ENCODE results near the gene PPWD1.
A peak's percentile ranks its signal among the peaks of the same experiment; 100 is the strongest.

Gene PPWD1

DNA sequence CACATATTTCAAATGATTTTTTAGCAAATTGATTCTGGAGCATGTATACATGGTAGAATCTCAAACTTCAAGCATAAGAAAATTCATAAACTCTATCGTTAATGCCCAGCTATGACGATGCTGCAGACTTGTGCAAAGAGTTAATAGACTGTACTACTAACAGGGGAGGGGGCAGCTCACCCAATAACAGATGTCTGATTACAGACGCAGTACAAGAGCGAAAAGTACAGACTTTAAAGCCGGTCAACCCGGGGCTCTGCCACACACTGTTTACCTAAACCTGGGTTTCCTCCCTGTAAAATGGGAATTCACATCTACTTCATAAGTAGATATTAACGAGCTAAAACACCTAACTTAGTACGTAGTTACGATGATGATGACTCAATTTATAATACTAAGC is 60.4 kb downstream of the PPWD1 start:
- TF ChIP-seq, protein P1, sequence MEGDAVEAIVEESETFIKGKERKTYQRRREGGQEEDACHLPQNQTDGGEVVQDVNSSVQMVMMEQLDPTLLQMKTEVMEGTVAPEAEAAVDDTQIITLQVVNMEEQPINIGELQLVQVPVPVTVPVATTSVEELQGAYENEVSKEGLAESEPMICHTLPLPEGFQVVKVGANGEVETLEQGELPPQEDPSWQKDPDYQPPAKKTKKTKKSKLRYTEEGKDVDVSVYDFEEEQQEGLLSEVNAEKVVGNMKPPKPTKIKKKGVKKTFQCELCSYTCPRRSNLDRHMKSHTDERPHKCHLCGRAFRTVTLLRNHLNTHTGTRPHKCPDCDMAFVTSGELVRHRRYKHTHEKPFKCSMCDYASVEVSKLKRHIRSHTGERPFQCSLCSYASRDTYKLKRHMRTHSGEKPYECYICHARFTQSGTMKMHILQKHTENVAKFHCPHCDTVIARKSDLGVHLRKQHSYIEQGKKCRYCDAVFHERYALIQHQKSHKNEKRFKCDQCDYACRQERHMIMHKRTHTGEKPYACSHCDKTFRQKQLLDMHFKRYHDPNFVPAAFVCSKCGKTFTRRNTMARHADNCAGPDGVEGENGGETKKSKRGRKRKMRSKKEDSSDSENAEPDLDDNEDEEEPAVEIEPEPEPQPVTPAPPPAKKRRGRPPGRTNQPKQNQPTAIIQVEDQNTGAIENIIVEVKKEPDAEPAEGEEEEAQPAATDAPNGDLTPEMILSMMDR (conservative IDR thresholded peaks at IDR 0.05) = no peak
- H3K27ac ChIP-seq = peak overlapping the region; percentile 84

DNA sequence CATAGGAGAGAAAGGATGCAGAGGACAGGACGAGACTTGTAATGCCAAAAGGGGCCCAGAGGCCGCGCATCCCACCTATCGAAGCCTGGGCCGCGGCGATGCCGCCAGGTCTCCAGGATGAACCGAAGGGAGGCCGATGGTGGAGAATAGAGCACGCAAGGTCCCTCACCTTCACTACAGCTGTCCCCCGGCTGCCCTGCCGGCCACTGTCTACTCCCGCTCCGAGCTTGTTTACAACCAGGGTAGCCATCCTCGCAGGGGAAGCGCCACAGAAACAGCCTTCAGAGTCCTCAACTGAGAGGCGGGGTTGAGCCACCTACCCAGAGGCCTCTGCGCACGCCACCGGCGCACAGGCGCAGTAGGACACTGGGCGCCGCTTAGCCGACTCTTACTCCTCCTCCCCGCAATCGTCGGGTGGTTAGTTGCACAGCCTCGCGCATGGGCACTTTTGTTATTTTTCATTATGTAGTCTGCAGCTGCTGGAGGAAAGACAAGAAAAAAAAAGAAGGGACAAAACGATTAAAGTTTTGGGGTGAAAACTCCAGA is 61.0 kb downstream of the PPWD1 start, which contains the start of gene TRIM23:
Gene TRIM23 (minus strand): TSS at position 309 of the 546 bp plus-strand sequence. CDS start 59 bp downstream, at position 250.
- TF ChIP-seq, protein P1 (conservative IDR thresholded peaks at IDR 0.05) = no peak
- H3K27ac ChIP-seq = peak within 1 kb of the TSS; percentile 84

DNA sequence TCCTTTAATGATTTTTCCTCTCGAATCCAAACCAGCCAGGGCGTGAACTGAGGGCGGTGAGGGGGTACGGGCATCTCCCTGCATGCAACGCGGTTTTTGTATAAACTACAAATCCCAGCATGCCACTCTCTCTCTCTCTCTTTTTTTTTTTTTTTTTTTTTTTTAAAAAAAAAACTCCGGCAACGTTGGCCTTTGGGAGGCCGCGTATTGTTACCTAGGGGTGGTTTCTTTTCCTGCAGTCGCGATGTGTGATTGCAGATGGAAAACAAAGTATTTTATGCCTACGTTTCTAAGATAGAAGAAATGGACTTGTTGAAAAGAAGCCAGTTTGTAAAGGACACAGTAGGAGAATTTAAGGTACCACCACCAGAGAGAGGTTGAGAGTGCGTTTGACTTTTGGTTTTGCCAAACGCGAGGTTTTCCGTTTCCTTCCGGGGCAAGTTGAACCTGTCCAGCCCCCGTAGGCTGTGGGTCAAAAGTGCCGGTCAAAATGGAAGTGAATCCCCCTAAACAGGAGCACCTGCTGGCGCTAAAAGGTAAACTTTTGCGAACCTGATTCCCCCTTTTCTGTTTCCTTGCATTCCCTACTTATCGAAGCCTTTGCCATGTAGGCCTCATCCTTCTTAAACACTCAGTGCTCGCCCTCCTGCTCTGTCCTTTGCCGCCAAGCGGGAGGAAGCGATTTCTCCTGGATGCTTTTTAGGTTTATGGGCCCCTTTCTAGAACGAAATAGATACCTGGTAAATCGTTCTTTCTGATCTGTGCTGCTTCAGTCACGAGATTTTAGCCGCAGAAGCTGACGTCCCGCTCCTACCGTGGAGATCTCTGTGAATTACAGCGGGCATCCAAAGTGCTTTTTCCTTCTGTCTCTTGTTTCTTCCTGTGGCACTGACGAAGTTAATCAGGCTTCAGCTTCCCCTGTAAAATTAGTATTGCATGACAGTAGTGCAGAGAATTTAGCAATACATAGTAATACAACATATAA is 61.8 kb downstream of the PPWD1 start, which contains the start of the genes SHLD3 and TRAPPC13:
Gene SHLD3 (plus strand): TSS at position 457 of the 985 bp plus-strand sequence. CDS start 4,561 bp downstream, outside the sequence.
Gene TRAPPC13 (plus strand): TSS at position 457 of the 985 bp plus-strand sequence. CDS start 34 bp downstream, at position 491.
- H3K27ac ChIP-seq = peak within 1 kb of the TSS; percentile 84
- TF ChIP-seq, protein P1 (conservative IDR thresholded peaks at IDR 0.05) = no peak

DNA sequence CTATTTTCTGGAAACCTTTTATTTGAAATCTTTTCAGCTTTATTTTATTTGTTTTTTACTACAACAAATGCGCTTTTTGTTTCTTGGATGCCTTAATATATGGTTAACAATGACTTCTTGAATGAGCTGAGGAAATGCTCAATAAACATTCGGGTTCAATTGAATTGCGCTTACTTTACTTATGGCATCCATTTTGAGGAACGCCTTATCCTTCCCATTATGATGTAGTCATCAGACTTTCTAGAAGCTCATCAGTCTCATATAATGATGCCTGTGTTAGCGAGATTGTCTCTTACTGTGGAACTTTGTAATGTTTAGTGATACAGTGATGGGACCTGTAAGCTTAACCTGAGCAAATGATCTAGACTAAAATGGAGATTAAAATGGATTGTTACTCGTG is 62.6 kb downstream of the PPWD1 start:
- peak overlapping the region; percentile 84 for H3K27ac ChIP-seq
- TF ChIP-seq, protein P1 (conservative IDR thresholded peaks at IDR 0.05) = no peak

DNA sequence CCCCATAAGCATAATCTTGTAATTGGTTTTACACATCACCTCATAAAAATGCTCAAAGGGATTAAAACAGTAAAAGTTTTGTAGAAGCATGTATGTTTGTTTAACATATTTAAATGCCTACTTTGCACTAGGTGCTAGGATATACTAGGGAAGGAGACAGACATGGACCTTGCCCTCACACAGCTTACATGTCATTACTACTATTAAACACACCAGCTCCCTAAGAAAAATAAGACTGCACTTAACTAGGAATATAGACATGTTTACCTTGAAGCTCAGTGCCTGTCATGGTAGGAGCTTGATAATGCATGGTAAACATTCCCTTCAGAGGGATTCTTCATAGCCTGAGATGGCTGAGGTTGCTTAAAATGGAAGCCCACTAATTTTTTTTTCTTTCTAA is 67.9 kb downstream of the PPWD1 start:
- H3K27ac ChIP-seq = no peak overlapping the region
- TF ChIP-seq, protein P1 (conservative IDR thresholded peaks at IDR 0.05) = no peak

Data from VCaP (cell line).